Islet of Langerhans (tissue), 1 donor: Measurements from ENCODE around the gene TRMT44.
"Not testable (repeated sequence)": the region's sequence is repeated elsewhere in the genome, so short reads cannot be mapped to it uniquely, and the experiment has no call there.

Experiments used
- FAIRE-seq: peaks from one replicate; lab custom pipeline; 2011; peaks lifted over from hg19 to GRCh38; lab: Jason Lieb, UNC

Gene TRMT44

DNA sequence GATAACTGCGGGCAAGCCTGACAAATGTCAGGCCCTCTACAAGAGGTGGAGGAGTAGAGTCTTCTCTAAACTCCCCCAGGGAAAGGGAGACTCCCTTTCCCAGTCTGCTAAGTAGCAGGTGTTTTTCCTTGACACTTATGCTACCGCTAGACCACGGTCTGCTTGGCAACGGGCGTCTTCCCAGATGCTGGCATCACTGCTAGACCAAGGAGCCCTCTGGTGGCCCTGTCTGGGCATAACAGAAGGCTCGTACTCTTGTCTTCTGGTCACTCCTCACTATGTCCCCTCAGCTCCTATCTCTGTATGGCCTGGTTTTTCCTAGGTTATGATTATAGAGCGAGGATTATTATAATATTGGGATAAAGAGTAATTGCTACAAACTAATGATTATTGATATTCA is 33.7 kb upstream of the TRMT44 start:
- not testable (repeated sequence) for FAIRE-seq

DNA sequence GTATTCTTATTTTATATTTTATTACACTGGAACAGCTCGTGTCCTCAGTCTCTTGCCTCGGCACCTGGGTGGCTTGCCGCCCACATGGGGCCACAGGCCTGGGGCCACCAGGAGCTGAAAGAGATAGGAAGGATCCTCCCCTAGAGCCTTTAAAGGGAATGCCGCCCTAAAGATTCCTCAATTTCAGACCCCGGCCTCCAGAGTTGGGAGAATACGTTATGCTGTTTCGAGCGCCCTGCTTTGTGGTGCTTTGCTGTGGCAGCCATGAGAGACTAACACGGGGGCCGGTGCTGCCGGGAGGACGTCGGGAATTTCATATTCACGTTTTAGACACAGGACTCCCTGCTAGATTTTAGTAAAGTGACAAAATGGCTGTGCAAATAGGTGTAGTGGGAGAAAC is 33.3 kb upstream of the TRMT44 start:
- FAIRE-seq = no peak

DNA sequence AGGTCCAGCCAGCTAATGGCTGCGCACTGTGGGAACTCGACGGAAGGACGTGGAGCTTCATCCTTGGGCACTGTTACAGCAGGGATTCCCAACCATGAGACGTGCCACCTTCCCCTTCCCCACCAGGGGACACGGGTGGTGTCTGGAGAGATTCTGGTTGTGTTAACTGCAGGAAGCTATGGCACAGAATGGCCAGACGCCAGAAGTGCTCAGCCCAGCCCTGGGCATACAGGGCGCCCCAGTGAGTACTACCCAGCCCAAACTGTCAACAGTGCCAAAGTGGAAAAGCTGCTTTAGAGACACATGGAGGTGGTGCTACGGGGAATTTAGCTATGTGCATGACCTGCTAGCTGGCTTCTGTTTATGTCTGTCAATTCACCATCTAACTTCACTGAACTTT is 32.8 kb upstream of the TRMT44 start:
- no peak for FAIRE-seq

DNA sequence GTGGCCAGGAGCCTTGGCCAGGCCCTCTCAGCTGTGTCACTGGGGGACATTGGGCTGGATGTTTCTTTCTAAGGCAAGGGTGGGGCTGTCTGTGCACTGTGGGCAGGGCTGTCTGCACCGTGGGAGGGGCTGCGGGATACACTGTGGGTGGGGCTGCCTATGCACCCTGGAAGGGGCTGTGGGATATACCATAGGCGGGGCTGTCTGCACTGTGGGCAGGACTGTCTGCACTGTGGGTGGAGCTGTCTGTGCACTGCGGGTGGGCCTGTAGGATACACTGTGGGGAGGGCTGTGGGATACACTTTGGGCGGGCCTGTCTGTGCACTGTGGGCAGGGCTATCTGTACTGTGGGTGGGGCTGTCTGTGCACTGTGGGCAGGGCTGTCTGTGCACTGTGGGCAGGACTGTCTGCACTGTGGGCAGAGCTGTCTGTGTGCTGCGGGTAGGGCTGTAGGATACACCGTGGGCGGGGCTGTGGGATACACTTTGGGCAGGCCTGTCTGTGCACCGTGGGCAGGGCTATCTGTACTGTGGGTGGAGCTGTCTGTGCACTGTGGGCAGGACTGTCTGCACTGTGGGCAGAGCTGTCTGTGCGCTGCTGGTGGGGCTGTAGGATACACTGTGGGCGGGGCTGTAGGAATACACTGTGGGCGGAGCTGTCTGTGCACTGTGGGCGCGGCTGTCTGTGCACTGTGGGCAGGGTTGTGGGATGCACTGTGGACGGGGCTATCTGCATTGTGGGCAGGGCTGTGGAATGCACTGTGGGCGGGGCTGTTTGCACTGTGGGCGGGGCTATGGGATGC is 31.1 kb upstream of the TRMT44 start:
- no peak for FAIRE-seq

- no peak for FAIRE-seq
These were observed 30.4 kb upstream of the TRMT44 start for GRCh38 chr4:8410066-8410625.

GRCh38 chr4:8410641-8411271 is 29.8 kb upstream of the TRMT44 start:
- FAIRE-seq = no peak

- no peak for FAIRE-seq
These were observed 29.0 kb upstream of the TRMT44 start for GRCh38 chr4:8411351-8412180.

GRCh38 chr4:8412288-8412687 is 28.3 kb upstream of the TRMT44 start:
- no peak for FAIRE-seq

GRCh38 chr4:8414377-8414776 is 26.2 kb upstream of the TRMT44 start:
- FAIRE-seq = no peak

DNA sequence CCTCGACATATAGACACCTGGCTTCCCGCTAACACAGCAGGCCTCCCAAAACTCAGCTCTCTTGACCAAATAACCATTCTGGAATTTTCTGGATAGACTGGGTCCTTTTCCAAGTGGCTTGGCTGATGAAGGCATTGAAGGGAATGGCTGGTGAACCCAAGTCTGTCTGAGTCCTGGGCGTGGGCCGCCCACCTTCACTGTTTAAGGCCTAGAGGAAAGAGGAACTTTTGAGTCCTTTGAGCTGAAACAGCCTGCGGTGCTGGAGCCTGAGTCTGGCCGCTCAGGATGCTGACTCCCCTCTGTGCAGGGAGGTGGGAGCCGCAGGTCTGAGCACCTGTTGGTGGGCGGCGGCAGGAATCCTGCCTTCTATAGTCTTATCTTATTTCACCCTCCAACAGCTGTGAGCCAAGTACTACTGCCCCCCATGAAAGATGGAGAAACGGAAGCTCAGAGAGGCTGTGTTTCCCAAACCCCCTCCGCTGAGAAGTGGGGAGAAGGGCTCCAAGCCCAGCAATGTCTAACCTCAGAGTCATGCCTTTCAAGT is 23.4 kb upstream of the TRMT44 start:
- FAIRE-seq = no peak

DNA sequence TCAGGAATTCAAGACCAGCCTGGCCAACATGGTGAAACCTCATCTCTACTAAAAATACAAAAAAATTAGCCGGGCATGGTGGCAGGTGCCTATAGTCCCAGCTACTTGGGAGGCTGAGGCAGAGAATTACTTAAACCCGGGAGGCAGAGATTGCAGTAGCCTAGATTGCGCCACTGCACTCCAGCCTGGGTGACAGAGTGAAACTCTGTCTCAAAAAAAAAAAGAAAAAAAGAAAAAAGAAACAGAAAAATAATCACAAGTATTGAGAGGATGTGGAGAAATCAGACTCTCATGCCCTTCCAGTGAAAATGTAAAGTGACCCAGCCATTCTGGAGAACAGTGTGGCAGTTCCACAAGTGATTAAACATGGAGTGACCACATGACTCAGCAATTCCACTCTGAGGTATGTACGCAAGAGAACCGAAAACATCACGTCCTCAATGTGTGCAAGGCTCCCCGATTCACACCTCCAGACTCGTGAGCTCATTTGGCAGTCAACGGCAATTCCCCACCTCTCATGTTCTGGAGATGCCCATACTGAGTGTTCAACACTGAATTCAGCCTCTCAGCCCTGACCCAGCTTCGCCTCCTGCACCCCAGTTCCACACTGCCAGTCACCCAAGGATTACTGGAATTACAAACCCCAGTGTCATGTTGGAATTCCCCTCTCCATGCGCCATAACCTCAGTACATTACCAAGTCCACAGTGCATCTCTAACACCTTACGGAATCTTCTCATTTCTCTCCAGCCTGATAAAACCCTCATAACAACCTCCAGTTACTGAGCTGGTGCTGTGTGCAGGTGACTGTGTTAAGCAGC is 21.1 kb upstream of the TRMT44 start:
- FAIRE-seq = no peak

DNA sequence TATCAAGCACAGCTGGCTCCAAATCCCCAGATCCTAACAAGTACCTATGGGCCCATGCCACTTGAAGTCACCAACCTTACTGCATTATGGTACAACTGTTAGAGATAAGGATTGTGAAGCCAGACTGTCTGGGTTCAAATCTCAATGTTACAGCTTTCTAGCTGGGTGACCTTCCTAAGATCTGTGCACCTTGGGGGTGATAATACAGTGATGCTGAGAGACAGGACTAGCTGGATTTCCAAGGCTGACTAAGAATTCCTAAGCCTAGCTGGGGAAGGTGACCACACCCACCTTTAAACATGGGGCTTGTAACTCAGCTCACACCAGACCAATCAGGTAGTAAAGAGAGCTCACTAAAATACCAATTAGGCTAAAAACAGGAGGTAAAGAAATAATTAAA is 20.4 kb upstream of the TRMT44 start:
- not testable (repeated sequence) for FAIRE-seq

- no peak for FAIRE-seq
These were observed 18.2 kb upstream of the TRMT44 start for GRCh38 chr4:8422327-8422726.

DNA sequence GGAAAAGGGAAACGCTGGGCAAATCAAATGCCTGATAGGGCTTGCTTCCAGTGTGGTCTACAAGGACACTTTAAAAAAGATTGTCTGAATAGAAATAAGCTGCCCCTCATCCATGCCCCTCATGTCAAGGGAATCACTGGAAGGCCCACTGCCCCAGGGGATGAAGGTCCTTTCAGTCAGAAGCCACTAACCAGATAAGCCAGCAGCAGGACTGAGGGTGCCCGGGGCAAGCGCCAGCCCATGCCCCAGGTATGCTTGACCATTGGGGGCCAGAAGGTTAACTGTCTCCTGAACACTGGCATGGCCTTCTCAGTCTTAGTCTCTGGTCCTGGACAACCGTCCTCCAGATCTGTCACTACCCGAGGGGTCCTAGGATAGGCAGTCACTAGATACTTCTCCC is 17.8 kb upstream of the TRMT44 start:
- FAIRE-seq = no peak

DNA sequence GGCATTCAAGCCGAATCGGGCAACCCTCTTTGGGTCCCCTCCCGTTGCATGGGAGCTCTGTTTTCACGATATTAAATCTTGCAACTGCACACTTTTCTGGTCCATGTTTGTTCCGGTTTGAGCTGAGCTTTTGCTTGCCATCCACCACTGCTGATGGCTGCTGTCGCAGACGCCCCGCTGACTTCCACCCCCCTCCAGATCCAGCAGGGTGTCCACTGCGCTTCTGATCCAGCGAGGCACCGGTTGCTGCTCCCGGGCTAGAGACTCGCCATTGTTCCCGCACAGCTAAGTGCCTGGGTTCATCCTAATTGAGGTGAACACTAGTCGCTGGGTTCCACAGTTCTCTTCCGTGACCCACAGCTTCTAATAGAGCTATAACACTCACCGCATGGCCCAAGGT is 13.3 kb upstream of the TRMT44 start:
- FAIRE-seq = no peak

DNA sequence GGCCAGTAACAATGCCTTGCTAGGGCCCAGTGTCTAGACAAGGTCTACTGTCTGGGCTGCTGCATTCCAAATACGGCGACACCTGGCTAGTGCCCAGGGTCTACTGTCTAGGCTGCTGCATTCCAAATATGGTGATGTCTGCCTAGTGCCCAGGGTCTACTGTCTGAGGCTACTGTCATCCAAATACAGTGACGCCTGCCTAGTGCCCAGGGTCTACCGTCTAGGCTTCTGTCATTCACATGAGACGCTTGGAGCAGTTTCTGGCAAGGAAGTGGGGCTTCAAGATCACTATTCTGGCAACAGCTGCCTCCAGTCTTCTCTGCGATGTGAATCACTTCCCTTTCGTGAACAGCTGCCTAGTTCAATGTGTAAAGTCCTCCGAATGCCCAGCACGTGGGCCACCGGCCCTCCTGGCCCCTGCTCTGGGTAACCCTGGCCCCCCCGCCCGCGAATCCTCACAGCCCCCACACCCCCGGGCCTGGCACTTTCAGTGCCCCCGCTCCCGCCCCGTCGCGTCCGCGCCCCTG is 12.8 kb upstream of the TRMT44 start:
- FAIRE-seq = no peak

GRCh38 chr4:8428288-8429097 is 12.1 kb upstream of the TRMT44 start:
- no peak for FAIRE-seq

DNA sequence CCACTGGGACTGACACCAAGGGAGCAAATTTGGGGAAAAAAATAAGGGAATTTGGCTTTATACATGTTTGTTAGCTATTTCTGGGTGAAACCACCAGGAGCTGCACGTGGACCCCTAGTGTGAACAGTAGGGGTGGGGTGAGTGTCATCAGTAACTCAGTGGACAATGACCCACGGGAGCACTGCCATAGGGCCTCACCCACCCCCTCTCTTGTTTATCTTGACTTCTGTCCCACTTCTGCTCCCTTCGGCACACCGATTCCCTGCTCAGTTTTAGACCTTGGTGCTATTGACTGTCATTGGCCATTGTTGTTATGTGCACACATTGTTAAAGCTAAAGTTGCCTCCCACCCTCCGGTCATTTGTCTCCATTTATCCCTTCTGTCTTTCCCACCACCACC is 9.0 kb upstream of the TRMT44 start:
- no peak for FAIRE-seq

- FAIRE-seq = no peak
These were observed 7.4 kb upstream of the TRMT44 start for GRCh38 chr4:8433136-8433535.

DNA sequence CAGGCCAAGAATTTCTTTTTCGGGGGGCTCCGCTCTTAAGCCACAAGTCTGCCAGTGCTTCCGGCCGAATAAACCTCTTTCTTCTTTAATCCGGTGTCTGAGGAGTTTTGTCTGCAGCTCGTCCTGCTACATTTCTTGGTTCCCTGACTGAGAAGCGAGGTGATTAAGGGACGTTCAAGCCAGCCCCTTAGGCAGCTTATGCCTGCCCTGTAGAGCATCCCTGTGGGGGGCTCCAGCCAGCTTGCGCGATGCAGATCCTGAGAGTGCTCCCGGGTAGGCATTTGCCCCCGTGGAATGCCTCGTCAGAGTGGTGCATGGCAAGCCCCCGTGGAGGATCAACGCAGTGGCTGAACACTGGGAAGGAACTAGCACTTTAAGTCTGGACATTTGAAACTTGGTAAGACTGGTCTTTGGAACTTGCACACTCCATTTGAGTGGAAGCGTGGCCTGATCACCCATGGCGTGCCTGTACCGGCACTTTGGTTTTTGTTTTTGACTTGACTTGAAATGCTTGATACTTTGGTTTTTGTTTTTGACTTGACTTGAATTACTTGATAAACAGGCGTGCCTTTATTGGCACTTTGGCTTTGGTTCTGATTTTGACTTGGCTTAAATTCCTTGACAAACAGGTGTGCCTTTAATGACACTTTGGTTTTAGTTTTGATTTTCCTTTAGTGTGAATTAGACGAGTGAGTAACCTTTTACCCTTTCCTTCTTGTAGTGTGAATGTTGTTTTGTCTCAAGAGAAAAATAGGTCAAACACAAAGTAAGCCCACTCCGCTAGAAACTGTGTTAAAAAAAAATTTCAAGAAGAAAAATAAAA is 6.1 kb upstream of the TRMT44 start:
- no peak for FAIRE-seq
